ENCODE measurements around the gene TTC34.

The TTC34 gene

GRCh38 chr1:2828586-2829250, 27.2 kb upstream of the TTC34 start:
- Histone ChIP-seq H3K9ac (ENCODE audit: low read depth in 1 of 2, low read length in 2 of 2) (no peak overlapping the region), H3K36me3 (ENCODE audit: control insufficient read depth in 1 of 2, insufficient read depth in 2 of 2, low read length in 2 of 2) (no peaks in the 10 kb centered on the region), H3K4me3 (ENCODE audit: low read depth in 1 of 2, low read length in 2 of 2) (no peak overlapping the region), H3K4me1 (ENCODE audit: control insufficient read depth in 1 of 2, insufficient read depth in 2 of 2, low read length in 2 of 2) (no peaks in the 10 kb centered on the region), H3K27ac (ENCODE audit: low read depth, low read length) (no peak overlapping the region), H3K9me3 (ENCODE audit: control insufficient read depth in 1 of 2, low read length in 2 of 2) (peaks cover 2 to 5% of the 10 kb centered on the region in 2 donors), H3K27me3 (ENCODE audit: control insufficient read depth in 1 of 2, insufficient read depth in 2 of 2, low read length in 2 of 2) (no peaks in the 10 kb centered on the region)

- Histone ChIP-seq H3K36me3 (ENCODE audit: control insufficient read depth in 1 of 2, insufficient read depth in 2 of 2, low read length in 2 of 2) (no peaks in the 10 kb centered on the region), H3K9ac (ENCODE audit: low read depth in 1 of 2, low read length in 2 of 2) (no peak overlapping the region), H3K4me1 (ENCODE audit: control insufficient read depth in 1 of 2, insufficient read depth in 2 of 2, low read length in 2 of 2) (no peaks in the 10 kb centered on the region), H3K9me3 (ENCODE audit: control insufficient read depth in 1 of 2, low read length in 2 of 2) (peaks cover 2 to 5% of the 10 kb centered on the region in 2 donors), H3K27me3 (ENCODE audit: control insufficient read depth in 1 of 2, insufficient read depth in 2 of 2, low read length in 2 of 2) (no peaks in the 10 kb centered on the region), H3K27ac (ENCODE audit: low read depth, low read length) (no peak overlapping the region), H3K4me3 (ENCODE audit: low read depth in 1 of 2, low read length in 2 of 2) (no peak overlapping the region)
Observed at GRCh38 chr1:2826736-2827292, 25.3 kb upstream of the TTC34 start.

GRCh38 chr1:2826316-2826715, 24.8 kb upstream of the TTC34 start:
- Histone ChIP-seq H3K27ac (ENCODE audit: low read depth, low read length) (no peak overlapping the region), H3K36me3 (ENCODE audit: control insufficient read depth in 1 of 2, insufficient read depth in 2 of 2, low read length in 2 of 2) (no peaks in the 10 kb centered on the region), H3K4me3 (ENCODE audit: low read depth in 1 of 2, low read length in 2 of 2) (no peak overlapping the region), H3K27me3 (ENCODE audit: control insufficient read depth in 1 of 2, insufficient read depth in 2 of 2, low read length in 2 of 2) (no peaks in the 10 kb centered on the region), H3K9ac (ENCODE audit: low read depth in 1 of 2, low read length in 2 of 2) (no peak overlapping the region), H3K4me1 (ENCODE audit: control insufficient read depth in 1 of 2, insufficient read depth in 2 of 2, low read length in 2 of 2) (no peaks in the 10 kb centered on the region), H3K9me3 (ENCODE audit: control insufficient read depth in 1 of 2, low read length in 2 of 2) (peaks cover 2 to 5% of the 10 kb centered on the region in 2 donors)

GRCh38 chr1:2825487-2826189, 24.1 kb upstream of the TTC34 start:
- Histone ChIP-seq H3K36me3 (ENCODE audit: control insufficient read depth in 1 of 2, insufficient read depth in 2 of 2, low read length in 2 of 2) (no peaks in the 10 kb centered on the region), H3K9me3 (ENCODE audit: control insufficient read depth in 1 of 2, low read length in 2 of 2) (peaks cover 2 to 5% of the 10 kb centered on the region in 2 donors), H3K4me1 (ENCODE audit: control insufficient read depth in 1 of 2, insufficient read depth in 2 of 2, low read length in 2 of 2) (no peaks in the 10 kb centered on the region), H3K27ac (ENCODE audit: low read depth, low read length) (no peak overlapping the region), H3K4me3 (ENCODE audit: low read depth in 1 of 2, low read length in 2 of 2) (no peak overlapping the region), H3K27me3 (ENCODE audit: control insufficient read depth in 1 of 2, insufficient read depth in 2 of 2, low read length in 2 of 2) (no peaks in the 10 kb centered on the region), H3K9ac (ENCODE audit: low read depth in 1 of 2, low read length in 2 of 2) (no peak overlapping the region)

GRCh38 chr1:2824999-2825398, 23.5 kb upstream of the TTC34 start:
- H3K27me3 ChIP-seq (ENCODE audit: control insufficient read depth in 1 of 2, insufficient read depth in 2 of 2, low read length in 2 of 2) = no peaks in the 10 kb centered on the region
- no peaks in the 10 kb centered on the region for H3K36me3 ChIP-seq (ENCODE audit: control insufficient read depth in 1 of 2, insufficient read depth in 2 of 2, low read length in 2 of 2)
- no peak overlapping the region for H3K9ac ChIP-seq (ENCODE audit: low read depth in 1 of 2, low read length in 2 of 2)
- no peak overlapping the region for H3K27ac ChIP-seq (ENCODE audit: low read depth, low read length)
- H3K4me1 ChIP-seq (ENCODE audit: control insufficient read depth in 1 of 2, insufficient read depth in 2 of 2, low read length in 2 of 2) = no peaks in the 10 kb centered on the region
- H3K4me3 ChIP-seq (ENCODE audit: low read depth in 1 of 2, low read length in 2 of 2) = no peak overlapping the region
- peaks cover 2 to 5% of the 10 kb centered on the region in 2 donors for H3K9me3 ChIP-seq (ENCODE audit: control insufficient read depth in 1 of 2, low read length in 2 of 2)

- H3K27me3 ChIP-seq (ENCODE audit: control insufficient read depth in 1 of 2, insufficient read depth in 2 of 2, low read length in 2 of 2) = peaks cover 0 to 5% of the 10 kb centered on the region in 2 donors
- H3K9ac ChIP-seq (ENCODE audit: low read depth in 1 of 2, low read length in 2 of 2) = no peak overlapping the region
- no peak overlapping the region for H3K27ac ChIP-seq (ENCODE audit: low read depth, low read length)
- H3K4me1 ChIP-seq (ENCODE audit: control insufficient read depth in 1 of 2, insufficient read depth in 2 of 2, low read length in 2 of 2) = no peaks in the 10 kb centered on the region
- peaks cover 2 to 5% of the 10 kb centered on the region in 2 donors for H3K9me3 ChIP-seq (ENCODE audit: control insufficient read depth in 1 of 2, low read length in 2 of 2)
- no peaks in the 10 kb centered on the region for H3K36me3 ChIP-seq (ENCODE audit: control insufficient read depth in 1 of 2, insufficient read depth in 2 of 2, low read length in 2 of 2)
- no peak overlapping the region for H3K4me3 ChIP-seq (ENCODE audit: low read depth in 1 of 2, low read length in 2 of 2)
Observed at GRCh38 chr1:2823921-2824610, 22.6 kb upstream of the TTC34 start.

- Histone ChIP-seq H3K27me3 (ENCODE audit: control insufficient read depth in 1 of 2, insufficient read depth in 2 of 2, low read length in 2 of 2) (peaks cover 0 to 5% of the 10 kb centered on the region in 2 donors), H3K36me3 (ENCODE audit: control insufficient read depth in 1 of 2, insufficient read depth in 2 of 2, low read length in 2 of 2) (no peaks in the 10 kb centered on the region), H3K4me3 (ENCODE audit: low read depth in 1 of 2, low read length in 2 of 2) (no peak overlapping the region), H3K9me3 (ENCODE audit: control insufficient read depth in 1 of 2, low read length in 2 of 2) (peaks cover 1 to 5% of the 10 kb centered on the region in 2 donors), H3K4me1 (ENCODE audit: control insufficient read depth in 1 of 2, insufficient read depth in 2 of 2, low read length in 2 of 2) (no peaks in the 10 kb centered on the region), H3K27ac (ENCODE audit: low read depth, low read length) (no peak overlapping the region), H3K9ac (ENCODE audit: low read depth in 1 of 2, low read length in 2 of 2) (no peak overlapping the region)
Observed at GRCh38 chr1:2822621-2823145, 21.2 kb upstream of the TTC34 start.

GRCh38 chr1:2821966-2822620, 20.6 kb upstream of the TTC34 start:
- no peaks in the 10 kb centered on the region for H3K9me3 ChIP-seq (ENCODE audit: control insufficient read depth in 1 of 2, low read length in 2 of 2)
- no peaks in the 10 kb centered on the region for H3K36me3 ChIP-seq (ENCODE audit: control insufficient read depth in 1 of 2, insufficient read depth in 2 of 2, low read length in 2 of 2)
- no peak overlapping the region for H3K27ac ChIP-seq (ENCODE audit: low read depth, low read length)
- peaks cover 0 to 5% of the 10 kb centered on the region in 2 donors for H3K27me3 ChIP-seq (ENCODE audit: control insufficient read depth in 1 of 2, insufficient read depth in 2 of 2, low read length in 2 of 2)
- no peak overlapping the region for H3K4me3 ChIP-seq (ENCODE audit: low read depth in 1 of 2, low read length in 2 of 2)
- no peak overlapping the region for H3K9ac ChIP-seq (ENCODE audit: low read depth in 1 of 2, low read length in 2 of 2)
- H3K4me1 ChIP-seq (ENCODE audit: control insufficient read depth in 1 of 2, insufficient read depth in 2 of 2, low read length in 2 of 2) = no peaks in the 10 kb centered on the region

GRCh38 chr1:2821373-2821955, 20.0 kb upstream of the TTC34 start:
- Histone ChIP-seq H3K9me3 (ENCODE audit: control insufficient read depth in 1 of 2, low read length in 2 of 2) (no peaks in the 10 kb centered on the region), H3K4me1 (ENCODE audit: control insufficient read depth in 1 of 2, insufficient read depth in 2 of 2, low read length in 2 of 2) (no peaks in the 10 kb centered on the region), H3K4me3 (ENCODE audit: low read depth in 1 of 2, low read length in 2 of 2) (no peak overlapping the region), H3K27ac (ENCODE audit: low read depth, low read length) (no peak overlapping the region), H3K9ac (ENCODE audit: low read depth in 1 of 2, low read length in 2 of 2) (no peak overlapping the region), H3K36me3 (ENCODE audit: control insufficient read depth in 1 of 2, insufficient read depth in 2 of 2, low read length in 2 of 2) (no peaks in the 10 kb centered on the region), H3K27me3 (ENCODE audit: control insufficient read depth in 1 of 2, insufficient read depth in 2 of 2, low read length in 2 of 2) (peaks cover 0 to 5% of the 10 kb centered on the region in 2 donors)

Measured in duodenal mucosa (tissue), 2 donors.